Chondrocyte (in vitro differentiated cells): ENCODE measurements around the gene FTCDNL1. TPM values are rescaled to one million over a fixed set of nuclear protein-coding genes. Genes with fewer than 3 reads are reported as not detected.

Source experiments
- DNase-seq: peaks from one replicate; pipeline ENCODE4 v3.0.0; 2021; ENCODE audit warnings: mixed read lengths, low spot score
- H3K27ac Mint-ChIP-seq: one replicate; pipeline ENCODE4 v1.8.0; 2021; ENCODE audit warnings: mild to moderate bottlenecking, moderate library complexity, mixed read lengths; ENCODE audit not compliant: unreplicated experiment
- H3K27me3 Mint-ChIP-seq: 2 replicates; pipeline ENCODE4 v1.8.0; 2021; ENCODE audit warnings: low read depth, mixed read lengths
- H3K36me3 Mint-ChIP-seq: 2 replicates; pipeline ENCODE4 v1.8.0; 2021; ENCODE audit warnings: low read depth, mixed read lengths
- H3K4me1 Mint-ChIP-seq: 2 replicates; pipeline ENCODE4 v1.8.0; 2021; ENCODE audit warnings: low read depth, mild to moderate bottlenecking, mixed read lengths
- H3K4me3 Mint-ChIP-seq: one replicate; pipeline ENCODE4 v1.8.0; 2021; ENCODE audit warnings: mild to moderate bottlenecking, moderate library complexity, mixed read lengths; ENCODE audit not compliant: unreplicated experiment
- H3K9me3 Mint-ChIP-seq: 2 replicates; pipeline ENCODE4 v1.8.0; 2021; ENCODE audit warnings: low read depth, mixed read lengths
- total RNA-seq: library from RNA; stranded (reverse); gene quantifications from 3 replicates; pipeline ENCODE4 v1.2.1, GENCODE V29; 2021
- TF ChIP-seq, protein P1 (sequence below): fragments of 200-600 bp; sonication (generic); IDR thresholded peaks from 2 replicates; pipeline ENCODE4 v1.5.0; 2021; ENCODE audit warnings: antibody characterized with exemption, mild to moderate bottlenecking, moderate library complexity

Gene FTCDNL1
- total RNA-seq, 1 donor from 2014 or later = 0.65 TPM

DNA sequence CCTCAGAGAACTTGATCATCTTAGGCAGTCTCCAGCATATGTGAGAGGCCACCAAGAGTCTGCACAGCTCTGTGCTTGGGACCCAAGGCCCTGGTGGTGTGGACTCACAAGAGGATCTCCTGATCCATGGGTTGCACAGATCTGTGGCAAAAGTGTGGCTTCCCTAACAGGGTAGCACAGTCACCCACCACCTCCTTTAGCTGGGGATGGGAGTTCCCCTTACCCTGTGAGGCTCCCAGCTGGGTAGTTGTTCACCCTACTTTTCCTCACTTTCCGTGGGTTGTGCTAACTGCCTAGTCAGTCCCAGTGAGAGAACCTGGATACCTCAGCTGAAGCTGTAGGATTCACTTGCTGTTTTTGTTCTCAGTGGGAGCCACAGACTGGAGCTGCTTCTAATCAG, 123.7 kb downstream of the FTCDNL1 start:
- Mint-ChIP-seq H3K9me3 (peaks cover 9% of the 10 kb centered on the region), H3K36me3 (no peaks in the 10 kb centered on the region)

DNA sequence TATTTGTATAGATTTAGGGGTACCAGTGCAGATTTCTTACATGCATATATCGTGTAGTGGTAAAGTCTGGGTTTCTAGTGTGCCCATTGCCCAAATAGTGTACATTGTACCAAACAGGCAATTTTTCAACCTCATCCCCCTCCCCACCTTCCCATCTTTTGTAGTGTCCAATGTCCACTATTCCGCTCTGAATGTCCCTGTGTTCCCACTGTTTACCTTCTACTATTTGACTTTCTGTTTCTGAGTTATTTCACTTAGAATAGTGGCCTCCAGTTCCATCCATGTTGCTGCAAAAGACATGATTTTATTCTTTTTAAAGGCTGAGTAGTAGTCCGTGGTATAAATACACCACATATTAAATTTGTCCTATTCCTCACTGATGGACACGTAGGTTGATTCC, 132.9 kb downstream of the FTCDNL1 start:
- H3K27ac Mint-ChIP-seq = no peak overlapping the region
- no peaks in the 10 kb centered on the region for H3K27me3 Mint-ChIP-seq
- peaks cover 13% of the 10 kb centered on the region for H3K4me1 Mint-ChIP-seq
- H3K36me3 Mint-ChIP-seq = no peaks in the 10 kb centered on the region
- TF ChIP-seq, protein P1, sequence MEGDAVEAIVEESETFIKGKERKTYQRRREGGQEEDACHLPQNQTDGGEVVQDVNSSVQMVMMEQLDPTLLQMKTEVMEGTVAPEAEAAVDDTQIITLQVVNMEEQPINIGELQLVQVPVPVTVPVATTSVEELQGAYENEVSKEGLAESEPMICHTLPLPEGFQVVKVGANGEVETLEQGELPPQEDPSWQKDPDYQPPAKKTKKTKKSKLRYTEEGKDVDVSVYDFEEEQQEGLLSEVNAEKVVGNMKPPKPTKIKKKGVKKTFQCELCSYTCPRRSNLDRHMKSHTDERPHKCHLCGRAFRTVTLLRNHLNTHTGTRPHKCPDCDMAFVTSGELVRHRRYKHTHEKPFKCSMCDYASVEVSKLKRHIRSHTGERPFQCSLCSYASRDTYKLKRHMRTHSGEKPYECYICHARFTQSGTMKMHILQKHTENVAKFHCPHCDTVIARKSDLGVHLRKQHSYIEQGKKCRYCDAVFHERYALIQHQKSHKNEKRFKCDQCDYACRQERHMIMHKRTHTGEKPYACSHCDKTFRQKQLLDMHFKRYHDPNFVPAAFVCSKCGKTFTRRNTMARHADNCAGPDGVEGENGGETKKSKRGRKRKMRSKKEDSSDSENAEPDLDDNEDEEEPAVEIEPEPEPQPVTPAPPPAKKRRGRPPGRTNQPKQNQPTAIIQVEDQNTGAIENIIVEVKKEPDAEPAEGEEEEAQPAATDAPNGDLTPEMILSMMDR = no peak
- H3K4me3 Mint-ChIP-seq = no peak overlapping the region
- DNase-seq = no peak
- peaks cover 5% of the 10 kb centered on the region for H3K9me3 Mint-ChIP-seq

More for the DNA sequence above, 123.7 kb downstream of the FTCDNL1 start:
- Mint-ChIP-seq H3K4me1 (no peaks in the 10 kb centered on the region), H3K27me3 (peaks cover 34% of the 10 kb centered on the region), H3K4me3 (no peak overlapping the region), H3K27ac (no peak overlapping the region)
- TF ChIP-seq, protein P1 = no peak
- DNase-seq = no peak

DNA sequence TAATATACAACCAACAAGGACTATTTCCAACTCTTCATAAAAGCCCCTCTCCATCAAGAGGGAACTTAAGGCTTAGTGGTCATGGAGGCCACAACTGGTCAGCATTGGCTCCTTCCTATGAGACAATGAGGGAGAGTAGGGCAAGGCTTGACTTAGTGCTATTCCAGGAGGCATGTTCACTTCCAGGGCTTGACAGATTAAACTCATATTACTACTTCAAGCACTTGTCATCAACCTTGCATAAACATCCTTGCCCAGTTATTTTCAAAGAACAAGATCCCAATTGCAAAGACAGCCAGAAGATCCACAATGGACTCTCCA, 133.4 kb downstream of the FTCDNL1 start:
- H3K4me1 Mint-ChIP-seq = peaks cover 13% of the 10 kb centered on the region
- H3K36me3 Mint-ChIP-seq = no peaks in the 10 kb centered on the region
- peaks cover 2% of the 10 kb centered on the region for H3K27me3 Mint-ChIP-seq
- H3K9me3 Mint-ChIP-seq = peaks cover 5% of the 10 kb centered on the region
- H3K4me3 Mint-ChIP-seq = no peak overlapping the region
- TF ChIP-seq, protein P1 = no peak
- DNase-seq = no peak
- no peak overlapping the region for H3K27ac Mint-ChIP-seq

DNA sequence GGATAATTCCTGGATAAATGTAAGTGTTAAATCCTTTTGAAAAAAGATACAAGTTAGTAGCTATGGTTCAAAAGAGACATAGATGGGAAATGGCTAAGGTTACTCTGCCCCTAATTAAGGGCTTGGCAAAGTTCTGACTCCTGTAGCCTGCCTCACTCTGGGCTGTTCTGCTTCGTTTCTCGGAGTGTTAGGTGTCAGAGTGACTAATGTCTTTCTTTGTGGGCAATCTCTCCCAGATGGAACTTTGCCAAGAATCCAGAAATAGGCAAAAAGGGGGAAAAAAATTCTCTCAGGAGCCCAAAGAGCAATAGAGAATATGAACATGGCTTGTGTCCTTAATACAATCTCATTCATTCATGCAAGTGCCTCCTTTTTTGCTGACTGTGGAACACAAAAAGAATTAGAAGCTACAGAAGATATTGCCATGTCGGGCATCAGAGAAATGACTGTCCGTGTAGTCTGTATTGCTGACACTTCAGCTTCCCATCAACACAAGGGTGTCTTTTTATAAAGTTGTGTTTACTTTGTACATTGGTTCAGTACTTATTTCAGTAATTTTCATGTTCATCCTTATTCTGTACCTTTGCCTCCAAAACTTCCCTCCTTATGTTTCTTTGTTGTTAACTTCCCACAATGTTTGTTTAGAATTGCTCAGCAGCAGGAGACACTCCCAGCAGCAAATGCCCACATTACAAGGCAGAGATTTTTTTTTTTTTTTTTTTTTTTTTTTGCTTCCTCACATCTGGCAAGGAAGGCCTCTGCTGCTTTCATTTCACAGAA, 134.0 kb downstream of the FTCDNL1 start:
- Mint-ChIP-seq H3K4me1 (peaks cover 13% of the 10 kb centered on the region), H3K36me3 (no peaks in the 10 kb centered on the region), H3K27me3 (peaks cover 3% of the 10 kb centered on the region), H3K27ac (no peak overlapping the region), H3K4me3 (no peak overlapping the region), H3K9me3 (peaks cover 1% of the 10 kb centered on the region)
- no peak for DNase-seq
- TF ChIP-seq, protein P1 = no peak

DNA sequence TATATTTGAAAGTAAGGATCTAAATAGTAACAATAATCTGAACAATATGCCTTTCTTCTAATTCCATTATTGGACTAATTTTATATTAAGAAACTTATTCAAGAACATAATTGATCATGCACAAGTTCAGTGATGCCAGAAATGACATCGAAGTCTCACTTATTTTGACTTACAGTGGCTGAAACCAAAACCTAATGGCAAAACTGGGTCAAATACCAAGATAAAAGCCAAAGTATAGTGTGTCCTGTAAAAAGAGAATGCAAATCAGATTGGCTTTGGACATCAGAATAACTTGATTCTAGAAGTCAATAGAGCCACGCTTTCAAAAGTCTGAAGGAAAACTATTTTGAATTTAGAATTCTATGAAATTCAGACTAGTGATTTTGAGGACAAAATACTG, 137.2 kb downstream of the FTCDNL1 start:
- no peak overlapping the region for H3K27ac Mint-ChIP-seq
- H3K4me1 Mint-ChIP-seq = peaks cover 13% of the 10 kb centered on the region
- peaks cover 6% of the 10 kb centered on the region for H3K27me3 Mint-ChIP-seq
- H3K36me3 Mint-ChIP-seq = peaks cover 4% of the 10 kb centered on the region
- H3K4me3 Mint-ChIP-seq = no peak overlapping the region
- DNase-seq = no peak
- H3K9me3 Mint-ChIP-seq = peaks cover 8% of the 10 kb centered on the region
- TF ChIP-seq, protein P1 = no peak
